Hepatocyte (in vitro differentiated cells): ENCODE data around the gene ITGA5. TPM values are rescaled to one million over a fixed set of nuclear protein-coding genes. Genes with fewer than 3 reads are reported as not detected.
A peak's percentile ranks its signal among the peaks of the same experiment; 100 is the strongest.

ENCODE experiments used
- DNase-seq: peaks from one replicate; pipeline ENCODE4 v3.0.0-alpha.2; 2016; ENCODE audit warnings: low spot score
- H2AFZ ChIP-seq: fragments of 200-600 bp; sonication (generic); 2 replicates; pipeline ENCODE4 v1.6.0; 2016; ENCODE audit warnings: antibody characterized with exemption, mild to moderate bottlenecking
- H3K27ac ChIP-seq: fragments of 200-600 bp; sonication (generic); 2 replicates; pipeline ENCODE4 v1.5.1; 2016; ENCODE audit warnings: mild to moderate bottlenecking
- H3K27me3 ChIP-seq: fragments of 200-600 bp; sonication (generic); 2 replicates; pipeline ENCODE4 v1.6.1; 2016
- H3K36me3 ChIP-seq: fragments of 200-600 bp; sonication (generic); replicated peaks from 2 replicates; pipeline ENCODE4 v1.5.1; 2016; ENCODE audit warnings: low read depth; ENCODE audit not compliant: insufficient read depth
- H3K4me1 ChIP-seq: fragments of 200-600 bp; sonication (generic); 2 replicates; pipeline ENCODE4 v1.5.1; 2016; ENCODE audit warnings: mild to moderate bottlenecking, moderate library complexity; ENCODE audit not compliant: insufficient read depth
- H3K4me2 ChIP-seq: fragments of 200-600 bp; sonication (generic); 2 replicates; pipeline ENCODE4 v1.6.0; 2016
- H3K4me3 ChIP-seq: fragments of 200-600 bp; sonication (generic); 2 replicates; pipeline ENCODE4 v1.5.1; 2016; ENCODE audit warnings: mild to moderate bottlenecking
- H3K79me2 ChIP-seq: fragments of 200-600 bp; sonication (generic); 2 replicates; pipeline ENCODE4 v1.6.0; 2017; ENCODE audit warnings: mild to moderate bottlenecking
- H3K9me2 ChIP-seq: fragments of 200-600 bp; sonication (generic); replicated peaks from 2 replicates; pipeline ENCODE4 v1.6.0; 2017; ENCODE audit warnings: mild to moderate bottlenecking; ENCODE audit not compliant: insufficient read depth
- H3K9me3 ChIP-seq: fragments of 200-600 bp; sonication (generic); 2 replicates; pipeline ENCODE4 v1.5.1; 2016; ENCODE audit warnings: low read depth, mild to moderate bottlenecking
- H4K20me1 ChIP-seq: fragments of 200-600 bp; sonication (generic); 2 replicates; pipeline ENCODE4 v1.6.0; 2016; ENCODE audit warnings: mild to moderate bottlenecking; ENCODE audit not compliant: insufficient read depth, poor library complexity, severe bottlenecking
- EZH2 ChIP-seq: fragments of 200-600 bp; sonication (generic); IDR thresholded peaks from 2 replicates; pipeline ENCODE4 v1.6.1; 2016; ENCODE audit warnings: antibody characterized with exemption, mild to moderate bottlenecking, borderline replicate concordance
- EZH2phosphoT487 ChIP-seq: fragments of 200-600 bp; sonication (generic); IDR thresholded peaks from one replicate; pipeline ENCODE4 v1.6.1; 2018; ENCODE audit warnings: antibody characterized with exemption, mild to moderate bottlenecking, low read depth, moderate library complexity; ENCODE audit not compliant: unreplicated experiment, severe bottlenecking
- WGBS: methylation state at CpG from one replicate; pipeline ENCODE4 v1.1.6; 2016; ENCODE audit warnings: low lambda C conversion rate; ENCODE audit errors: missing lambda C conversion rate; 5-methylcytosine and 5-hydroxymethylcytosine counted together
- polyA plus RNA-seq: library from polyadenylated mRNA; unstranded; fragments of >200 nt; fragmentation: Nextera tagmentation; extraction: Ambion mirVana; gene quantifications from 2 replicates; pipeline ENCODE4 v1.2.1, GENCODE V29; 2016
- total RNA-seq: library from RNA; depleted of rRNA; stranded (reverse); fragments of >200 nt; gene quantifications from 2 replicates; pipeline ENCODE4 v1.2.3, GENCODE V29; 2014
- TF ChIP-seq, protein P1 (sequence below): fragments of 200-600 bp; sonication (generic); IDR thresholded peaks from 2 replicates; pipeline ENCODE4 v1.5.1; 2016; ENCODE audit warnings: antibody characterized with exemption, mild to moderate bottlenecking; ENCODE audit not compliant: poor library complexity

Gene ITGA5
- total and polyA plus RNA-seq, 2 experiments from 2014 or later = 45.7 to 57.2 TPM

DNA sequence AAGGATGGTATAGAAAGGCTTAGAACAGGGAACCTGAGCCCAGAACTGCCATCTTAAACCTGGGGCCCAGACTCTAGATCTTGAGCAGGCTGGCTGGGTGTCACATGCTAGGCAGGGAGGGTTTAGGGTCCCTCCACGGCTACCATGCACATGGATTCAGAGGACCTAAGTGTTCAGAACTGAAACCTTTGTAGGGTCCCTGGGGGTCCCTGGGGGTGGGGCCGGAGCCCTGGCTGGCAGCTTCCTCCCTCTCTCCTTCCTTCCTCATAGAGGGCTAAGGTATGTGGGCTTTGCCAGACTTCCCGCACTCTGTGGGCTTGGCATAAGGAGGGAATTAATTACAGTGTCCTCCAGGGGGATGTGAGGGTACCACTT lies 29.9 kb downstream of the ITGA5 start:
- Histone ChIP-seq H4K20me1 (no peaks in the 10 kb centered on the region), H3K4me3 (no peak overlapping the region), H3K9me2 (no peaks in the 10 kb centered on the region), H3K4me1 (peaks cover 14% of the 10 kb centered on the region), H3K27me3 (no peaks in the 10 kb centered on the region), H3K4me2 (no peak overlapping the region), H3K27ac (no peak overlapping the region), H3K79me2 (no peaks in the 10 kb centered on the region), H3K36me3 (no peaks in the 10 kb centered on the region), H2AFZ (no peak overlapping the region), H3K9me3 (no peaks in the 10 kb centered on the region)
- DNase-seq = no peak
- no peak for TF ChIP-seq EZH2
- TF ChIP-seq EZH2phosphoT487 = no peak
- TF ChIP-seq, protein P1, sequence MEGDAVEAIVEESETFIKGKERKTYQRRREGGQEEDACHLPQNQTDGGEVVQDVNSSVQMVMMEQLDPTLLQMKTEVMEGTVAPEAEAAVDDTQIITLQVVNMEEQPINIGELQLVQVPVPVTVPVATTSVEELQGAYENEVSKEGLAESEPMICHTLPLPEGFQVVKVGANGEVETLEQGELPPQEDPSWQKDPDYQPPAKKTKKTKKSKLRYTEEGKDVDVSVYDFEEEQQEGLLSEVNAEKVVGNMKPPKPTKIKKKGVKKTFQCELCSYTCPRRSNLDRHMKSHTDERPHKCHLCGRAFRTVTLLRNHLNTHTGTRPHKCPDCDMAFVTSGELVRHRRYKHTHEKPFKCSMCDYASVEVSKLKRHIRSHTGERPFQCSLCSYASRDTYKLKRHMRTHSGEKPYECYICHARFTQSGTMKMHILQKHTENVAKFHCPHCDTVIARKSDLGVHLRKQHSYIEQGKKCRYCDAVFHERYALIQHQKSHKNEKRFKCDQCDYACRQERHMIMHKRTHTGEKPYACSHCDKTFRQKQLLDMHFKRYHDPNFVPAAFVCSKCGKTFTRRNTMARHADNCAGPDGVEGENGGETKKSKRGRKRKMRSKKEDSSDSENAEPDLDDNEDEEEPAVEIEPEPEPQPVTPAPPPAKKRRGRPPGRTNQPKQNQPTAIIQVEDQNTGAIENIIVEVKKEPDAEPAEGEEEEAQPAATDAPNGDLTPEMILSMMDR = no peak
- WGBS = 94% methylated on average over 3 of the region's 3 CpGs

DNA sequence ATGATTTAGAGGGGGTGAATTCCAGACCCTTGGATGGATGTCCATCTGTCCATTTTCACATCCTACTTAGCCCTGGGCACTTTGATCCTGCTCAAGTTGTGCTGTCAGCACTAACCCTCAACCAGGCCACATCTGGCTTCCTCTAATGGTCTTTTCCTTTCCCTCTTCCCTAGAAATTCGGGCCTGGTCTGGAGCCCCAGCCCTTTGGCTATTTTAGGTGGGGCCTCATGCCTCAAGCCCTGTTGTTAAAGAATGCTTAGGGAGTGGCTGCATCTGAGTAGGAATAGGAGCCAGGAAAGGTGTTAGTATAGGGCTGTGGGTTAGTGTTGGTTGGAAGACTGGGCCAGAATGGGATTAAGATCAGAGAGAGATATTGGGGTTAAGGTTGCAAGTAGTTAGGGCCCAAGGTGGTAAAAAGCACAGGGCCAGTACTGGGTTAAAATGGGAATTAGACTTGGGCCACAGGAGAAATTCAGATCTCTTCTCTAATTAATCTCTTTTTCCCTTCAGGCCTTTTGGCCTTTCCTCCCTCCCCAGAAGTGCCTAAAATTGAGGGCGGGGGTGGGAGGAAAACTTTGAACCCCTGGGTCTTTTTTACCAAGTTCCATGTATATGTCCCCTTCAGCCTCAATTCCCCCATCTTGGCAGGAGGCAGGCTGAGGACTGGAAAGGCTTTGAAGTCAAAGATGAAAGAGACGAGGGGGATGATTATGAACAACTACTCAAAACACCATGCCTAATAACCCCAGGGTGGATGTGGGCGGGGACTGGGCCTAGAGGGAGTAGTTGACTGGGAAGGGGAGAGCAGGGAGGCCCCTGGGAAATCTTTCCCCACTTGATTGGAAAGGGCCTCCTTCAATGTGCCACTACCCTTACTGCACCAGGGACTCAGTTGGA lies 30.6 kb downstream of the ITGA5 start:
- no peaks in the 10 kb centered on the region for H3K36me3 ChIP-seq
- no peaks in the 10 kb centered on the region for H3K9me3 ChIP-seq
- peak overlapping the region; percentile 32 for H3K27ac ChIP-seq
- H2AFZ ChIP-seq = no peak overlapping the region
- H3K79me2 ChIP-seq = no peaks in the 10 kb centered on the region
- peaks cover 14% of the 10 kb centered on the region for H3K4me1 ChIP-seq
- no peak for DNase-seq
- no peaks in the 10 kb centered on the region for H3K27me3 ChIP-seq
- H3K9me2 ChIP-seq = no peaks in the 10 kb centered on the region
- H3K4me3 ChIP-seq = no peak overlapping the region
- H3K4me2 ChIP-seq = no peak overlapping the region
- no peaks in the 10 kb centered on the region for H4K20me1 ChIP-seq
- no peak for TF ChIP-seq EZH2
- TF ChIP-seq EZH2phosphoT487 = no peak
- TF ChIP-seq, protein P1 = no peak
- WGBS = 71% methylated on average over 4 of the region's 4 CpGs

DNA sequence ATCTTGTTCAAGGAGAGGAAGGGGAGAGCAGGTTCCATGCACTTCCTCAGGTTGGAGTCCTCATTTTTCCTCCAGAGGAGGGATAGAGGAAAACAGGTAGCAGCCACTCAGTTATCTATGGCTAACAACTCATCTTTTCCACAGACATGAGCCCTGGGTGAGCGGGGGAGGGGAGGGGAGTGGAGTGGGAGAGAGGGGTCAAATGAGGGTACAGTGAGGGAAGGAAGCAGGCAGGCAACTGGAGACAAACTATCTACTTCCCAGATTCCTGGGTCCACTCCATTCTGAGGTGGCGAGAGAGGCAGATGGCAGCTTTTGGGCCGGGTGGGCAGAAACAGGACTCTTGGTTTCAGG lies 32.0 kb downstream of the ITGA5 start:
- H4K20me1 ChIP-seq = no peaks in the 10 kb centered on the region
- 79% methylated on average over 3 of the region's 3 CpGs for WGBS
- TF ChIP-seq EZH2 = no peak
- TF ChIP-seq, protein P1 = no peak
- no peak for TF ChIP-seq EZH2phosphoT487
- no peaks in the 10 kb centered on the region for H3K9me2 ChIP-seq
- no peaks in the 10 kb centered on the region for H3K36me3 ChIP-seq
- no peaks in the 10 kb centered on the region for H3K79me2 ChIP-seq
- no peaks in the 10 kb centered on the region for H3K9me3 ChIP-seq
- peaks cover 14% of the 10 kb centered on the region for H3K4me1 ChIP-seq
- no peak overlapping the region for H3K4me3 ChIP-seq
- no peak overlapping the region for H3K4me2 ChIP-seq
- no peak overlapping the region for H2AFZ ChIP-seq
- no peak for DNase-seq
- H3K27ac ChIP-seq = peak overlapping the region; percentile 44
- no peaks in the 10 kb centered on the region for H3K27me3 ChIP-seq
